NCI-H1092 treated with DMSO at 0.1 percent for 48 hours (cell line): ENCODE measurements around the gene LLCFC1.

ENCODE experiments used
- DNase-seq: peaks from one replicate; lab custom pipeline; 2025; lab: John Stamatoyannopoulos, UW

Gene LLCFC1

DNA sequence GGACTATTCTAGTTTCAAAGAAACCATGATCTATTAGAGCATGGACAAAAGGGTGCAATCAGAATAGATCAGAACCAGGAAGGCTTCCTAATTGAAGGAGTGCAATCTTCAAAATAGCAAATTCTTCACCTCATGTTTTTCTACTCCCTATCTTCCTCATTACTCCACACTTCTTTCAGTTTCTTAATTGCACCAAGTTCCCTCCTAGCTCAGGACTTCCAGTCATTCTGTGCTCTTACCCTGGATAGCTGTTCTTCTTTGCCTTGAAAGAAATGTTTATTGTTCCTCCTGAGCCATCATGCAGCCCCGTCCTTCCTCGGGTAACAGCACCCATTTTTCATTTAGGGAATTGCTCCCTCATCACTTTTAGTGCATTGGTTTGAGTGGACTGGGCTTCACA lies 28.8 kb upstream of the LLCFC1 start:
- DNase-seq = no peak

DNA sequence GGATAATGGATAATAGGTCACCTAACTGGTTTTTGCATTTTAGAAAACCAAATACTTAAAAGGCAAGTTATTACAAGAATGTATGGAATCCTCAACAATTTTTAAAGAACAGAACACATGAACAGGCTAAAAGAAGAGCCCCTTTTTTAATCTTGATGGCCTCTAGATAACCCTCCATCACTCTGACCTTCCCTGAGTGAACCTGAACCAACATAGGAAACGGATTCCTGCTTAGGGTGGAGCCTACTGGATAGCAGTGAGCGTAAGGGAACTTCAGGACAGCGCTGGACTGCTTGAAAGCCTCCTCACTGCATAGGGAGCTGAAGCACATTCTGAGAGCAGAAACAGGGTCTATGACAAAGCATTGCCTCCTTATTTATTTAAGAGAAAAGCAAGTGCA lies 26.2 kb upstream of the LLCFC1 start:
- no peak for DNase-seq

DNA sequence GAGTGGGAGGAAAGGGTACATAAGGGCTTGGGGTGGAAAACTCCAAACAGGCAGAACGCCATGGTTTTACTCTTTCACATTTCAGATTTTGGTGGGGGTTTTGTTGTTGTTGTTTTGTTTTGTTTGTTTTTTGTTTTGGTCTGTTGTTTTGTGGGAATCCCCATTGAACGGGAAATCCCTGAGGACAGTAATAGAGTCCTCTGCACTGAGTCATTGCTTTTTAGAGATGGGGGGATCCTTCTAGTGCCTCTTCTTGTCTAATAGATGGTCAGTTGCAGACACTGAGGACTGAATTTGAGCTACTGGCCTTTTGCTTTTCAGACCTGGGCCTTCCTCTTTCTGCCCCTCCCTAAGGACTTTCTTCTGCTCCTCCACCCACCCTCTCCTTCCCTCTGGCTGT lies 25.7 kb upstream of the LLCFC1 start:
- no peak for DNase-seq

DNA sequence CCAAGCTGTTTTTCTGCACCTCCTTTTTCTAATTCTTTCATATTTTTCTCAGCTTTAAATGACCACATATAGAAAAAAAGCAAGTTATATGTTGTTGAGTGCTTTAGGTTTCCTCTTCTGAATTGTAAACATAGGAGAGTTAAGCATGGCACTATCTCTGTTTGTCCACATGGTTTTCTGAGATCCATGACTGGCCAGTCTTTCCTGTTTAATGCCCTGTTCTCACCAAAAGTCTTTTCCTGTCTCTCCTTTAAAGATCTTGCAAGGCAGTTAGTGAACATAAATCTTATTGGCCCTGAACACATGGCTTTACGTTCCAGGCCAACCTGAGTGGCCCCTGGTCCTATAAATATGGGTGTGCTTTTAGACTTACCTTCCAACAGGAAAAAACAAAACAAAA lies 25.2 kb upstream of the LLCFC1 start:
- no peak for DNase-seq

DNA sequence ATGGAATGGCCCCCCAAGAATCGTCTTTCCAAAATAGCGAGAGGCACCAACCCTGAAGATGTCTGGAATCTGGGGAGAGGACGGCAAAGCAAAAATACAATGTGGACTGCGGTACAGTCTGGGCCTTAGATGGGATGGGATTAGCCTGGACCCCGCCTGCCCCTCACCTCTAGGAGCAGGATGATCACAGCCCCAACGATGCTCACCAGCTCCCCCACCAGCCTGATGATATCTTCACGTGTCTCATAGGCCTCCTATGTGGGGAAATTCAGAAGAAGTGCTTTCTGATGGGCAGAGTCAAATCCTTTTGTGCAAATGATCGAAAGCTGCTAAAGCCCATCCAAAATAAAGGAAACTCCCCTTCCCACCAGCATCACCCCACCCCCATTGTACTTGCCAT lies 24.0 kb upstream of the LLCFC1 start:
- no peak for DNase-seq

DNA sequence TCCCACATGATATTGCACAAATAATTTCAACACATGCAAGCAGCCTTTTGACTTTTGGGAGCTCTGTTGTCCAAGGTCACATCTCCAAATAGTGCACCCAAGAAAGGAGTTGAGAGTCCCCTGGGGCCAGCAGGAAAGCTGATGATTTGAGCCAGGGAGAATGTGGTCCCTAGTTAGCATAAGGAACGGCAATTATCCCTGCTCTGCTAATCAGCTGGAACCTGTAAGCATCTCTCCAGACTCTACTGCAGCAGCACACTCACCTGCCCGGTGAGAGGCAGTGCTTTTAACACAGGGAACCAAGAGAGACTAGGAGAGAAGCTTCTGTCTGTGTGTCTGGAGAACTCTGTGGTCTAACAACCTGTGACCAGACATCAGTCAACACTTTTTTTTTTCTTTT lies 22.8 kb upstream of the LLCFC1 start:
- DNase-seq = no peak

DNA sequence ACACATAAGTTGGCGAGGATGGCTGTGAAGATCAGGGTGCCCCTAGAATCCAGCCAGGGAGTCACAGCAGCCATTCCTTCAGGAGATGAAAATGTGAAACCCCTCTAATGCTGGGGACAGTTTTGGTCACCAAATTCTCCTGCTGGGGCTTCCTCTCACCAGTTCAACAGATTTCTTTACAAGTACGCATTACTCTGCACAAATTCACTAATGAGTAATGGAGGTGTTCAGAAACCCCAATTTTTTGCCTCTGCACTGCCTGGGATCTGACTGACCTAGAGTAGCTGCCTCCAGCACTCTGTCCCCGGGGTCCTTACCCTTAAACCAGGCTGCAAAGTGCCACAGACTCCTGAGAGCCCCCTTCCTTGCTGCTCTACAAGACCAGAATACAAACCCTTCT lies 21.8 kb upstream of the LLCFC1 start:
- DNase-seq = no peak

DNA sequence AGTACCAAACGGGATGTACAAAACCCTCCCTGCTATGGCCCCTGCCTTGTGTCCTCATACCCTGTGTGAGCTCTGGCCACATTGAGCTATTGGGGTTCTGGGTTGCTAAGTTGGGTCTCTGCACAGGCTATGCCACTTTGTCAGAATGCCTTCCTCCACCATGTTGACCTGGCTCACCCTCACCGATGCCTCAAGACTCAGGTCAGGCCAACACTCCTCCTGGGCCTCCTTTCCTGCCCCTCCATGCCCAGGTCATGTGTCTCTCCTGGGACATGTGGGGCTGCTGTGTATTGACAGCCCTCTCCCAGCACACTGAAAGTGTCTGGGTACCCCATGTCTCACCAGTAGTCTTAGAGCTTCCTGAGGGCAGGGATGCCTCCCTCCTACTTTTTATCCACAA lies 20.4 kb upstream of the LLCFC1 start:
- DNase-seq = no peak

DNA sequence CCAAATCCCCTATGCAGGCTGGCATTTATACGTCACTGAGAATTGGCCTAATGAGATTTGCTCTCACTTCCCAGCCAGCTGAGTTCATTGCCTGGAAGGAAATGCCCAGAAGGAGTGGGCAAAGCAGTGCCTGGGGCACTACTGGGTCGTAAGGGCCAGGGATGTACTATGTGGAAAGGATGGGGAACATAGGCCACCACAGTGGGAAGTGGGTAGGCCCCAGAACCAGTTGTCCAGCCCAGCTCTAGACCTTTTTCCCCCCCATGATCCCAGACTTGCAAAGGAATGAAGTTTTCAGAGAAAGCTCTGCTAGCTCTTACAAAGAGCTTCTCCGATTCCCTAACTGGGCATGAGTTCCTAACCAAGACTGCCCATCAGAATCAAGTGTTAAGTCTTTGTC lies 19.6 kb upstream of the LLCFC1 start:
- no peak for DNase-seq

DNA sequence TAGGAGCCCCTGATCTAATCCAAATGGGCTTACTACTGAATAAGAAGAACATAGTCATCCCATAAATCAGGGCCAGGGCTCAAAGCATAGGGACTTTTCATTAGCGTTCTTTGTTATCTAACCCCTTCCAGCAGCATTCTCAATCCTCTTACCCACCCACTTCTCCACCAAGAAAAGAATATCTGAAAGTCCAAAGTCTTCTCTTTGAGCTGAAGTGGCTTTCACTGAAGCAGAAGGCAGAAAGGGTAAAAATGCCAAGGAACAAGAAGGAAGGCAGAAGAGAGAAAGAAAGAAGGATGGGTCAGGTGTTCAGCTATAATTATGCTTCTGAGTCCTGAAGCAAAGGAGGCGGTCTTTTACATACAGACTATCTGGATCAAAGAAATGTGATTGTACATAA lies 15.9 kb upstream of the LLCFC1 start:
- DNase-seq = no peak

DNA sequence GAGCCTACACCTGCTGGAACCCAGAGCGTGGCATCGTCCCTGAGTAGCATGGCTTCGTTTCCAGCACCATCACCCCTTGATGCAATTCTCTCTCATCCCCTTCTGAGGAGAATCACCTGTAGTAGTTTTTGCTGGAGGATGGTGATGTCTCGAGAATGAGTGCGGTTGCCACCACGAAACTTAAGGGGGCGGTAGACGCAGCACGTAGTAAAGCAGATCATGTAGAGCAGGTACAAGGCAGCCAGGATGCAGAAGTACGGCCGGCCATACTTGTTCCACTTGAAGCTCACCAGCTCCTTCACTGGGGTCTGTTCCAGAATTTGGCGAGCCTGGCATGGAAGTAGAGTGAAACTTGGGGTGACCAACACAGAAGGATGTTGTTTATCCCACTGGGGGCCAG lies 13.9 kb upstream of the LLCFC1 start:
- DNase-seq = no peak

DNA sequence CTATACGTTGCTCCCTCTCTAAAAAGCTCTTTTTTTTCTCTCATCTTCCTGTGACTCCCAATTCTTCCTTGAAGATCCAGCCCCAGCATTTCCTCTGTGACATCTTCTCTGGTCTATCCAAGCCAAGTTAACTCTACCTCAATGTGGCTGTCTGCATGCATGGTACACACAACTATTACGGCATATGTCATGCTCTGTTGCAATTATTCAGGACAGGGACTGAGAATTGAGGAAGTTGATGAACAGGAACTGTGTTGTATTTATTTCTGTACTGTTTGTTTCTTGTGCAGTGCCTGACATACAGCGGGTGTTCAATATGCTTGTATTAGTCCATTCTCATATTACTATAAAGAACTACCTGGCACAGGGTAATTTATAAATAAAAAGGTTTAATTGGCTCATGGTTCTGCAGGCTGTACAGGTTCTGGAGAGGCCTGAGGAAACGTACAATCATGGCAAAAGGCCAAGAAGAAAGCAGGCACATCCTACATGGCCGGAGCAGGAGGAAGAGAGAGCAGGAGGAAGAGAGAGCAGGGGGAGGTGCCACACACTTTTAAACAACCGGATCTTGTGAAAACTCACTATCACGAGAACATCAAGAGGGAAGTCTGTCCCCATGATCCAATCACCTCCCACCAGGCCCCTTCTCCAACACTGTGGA lies 12.1 kb upstream of the LLCFC1 start:
- no peak for DNase-seq

DNA sequence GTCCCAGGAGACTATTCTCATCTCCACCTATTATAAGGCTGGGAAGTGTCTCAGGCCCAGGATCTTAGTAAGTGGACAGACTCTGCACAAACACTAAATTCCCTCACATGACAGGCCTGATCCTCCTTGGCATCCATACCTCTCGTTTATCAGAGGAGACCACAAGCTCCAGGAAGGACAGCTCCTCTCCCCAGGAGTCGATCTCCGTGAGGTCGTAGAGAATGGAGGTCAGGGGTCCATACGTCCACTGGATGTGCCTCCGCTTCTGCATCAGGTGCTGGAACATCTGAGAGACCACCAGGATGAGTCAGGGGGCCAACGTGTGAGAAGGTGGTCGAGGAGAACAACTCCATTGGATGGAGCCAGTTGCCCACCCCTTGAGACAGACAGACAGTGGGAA lies 11.3 kb upstream of the LLCFC1 start:
- no peak for DNase-seq

DNA sequence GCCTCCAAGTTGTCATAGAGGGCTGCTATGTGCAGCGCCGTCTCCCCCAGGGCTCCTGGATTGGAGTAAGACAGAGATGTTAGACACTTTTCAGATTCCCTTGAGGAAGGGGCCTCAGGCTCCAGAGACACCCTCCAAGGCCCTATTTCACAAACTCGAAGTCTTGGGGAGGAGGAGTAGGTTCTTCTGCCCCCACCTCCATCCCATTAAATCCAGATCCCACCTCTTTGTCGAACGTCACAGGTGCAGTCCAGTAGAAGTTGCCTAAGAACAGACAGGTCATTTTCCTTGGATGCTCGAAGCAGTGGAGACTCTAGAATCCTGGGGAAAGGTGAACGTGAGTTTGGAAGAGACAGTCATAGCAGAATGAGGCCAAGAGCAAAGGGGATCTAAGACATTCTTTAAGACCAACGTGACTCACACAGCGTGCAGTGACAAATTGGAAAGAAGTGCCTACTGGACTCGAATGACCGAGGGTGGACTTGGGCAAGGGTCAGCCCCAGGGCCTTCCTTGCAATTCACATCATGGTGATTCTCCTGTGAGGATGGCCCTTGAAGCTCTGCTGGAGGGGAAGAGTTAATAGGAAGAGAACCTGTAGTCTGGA lies 9.1 kb upstream of the LLCFC1 start:
- DNase-seq = no peak

DNA sequence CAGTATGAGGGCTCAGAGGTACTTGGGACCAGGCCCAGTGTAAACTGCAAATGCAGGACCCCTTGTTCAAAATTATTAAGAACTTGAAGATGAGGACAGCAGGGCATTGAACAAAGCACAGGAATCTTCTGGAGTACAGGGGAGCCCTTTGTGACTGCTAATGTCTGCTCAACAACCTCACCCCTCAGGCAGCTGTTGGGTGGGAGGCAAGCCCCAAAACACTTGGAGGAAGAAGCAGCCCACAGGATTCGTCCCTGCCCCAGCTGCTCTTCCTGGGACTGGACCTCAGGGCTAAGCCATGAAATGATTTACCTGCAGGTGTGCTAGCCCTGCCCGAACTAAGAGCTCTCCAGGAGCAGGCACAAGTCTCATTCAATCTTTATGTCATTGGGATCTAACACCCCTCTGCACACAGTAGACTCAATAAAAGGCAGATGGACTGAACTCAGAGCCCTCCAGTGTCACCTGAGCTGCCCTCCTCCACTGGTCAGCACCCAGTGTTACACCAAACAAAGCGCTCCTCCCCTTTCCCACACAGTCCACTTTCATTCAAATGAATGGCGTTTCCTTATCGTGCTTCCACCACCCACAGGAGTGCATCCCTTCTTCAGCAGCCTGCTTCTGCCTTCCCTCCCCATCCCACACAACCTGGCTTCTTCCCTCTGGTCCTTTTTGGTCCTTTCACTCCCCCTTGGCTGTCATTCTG lies 6.7 kb upstream of the LLCFC1 start:
- no peak for DNase-seq

DNA sequence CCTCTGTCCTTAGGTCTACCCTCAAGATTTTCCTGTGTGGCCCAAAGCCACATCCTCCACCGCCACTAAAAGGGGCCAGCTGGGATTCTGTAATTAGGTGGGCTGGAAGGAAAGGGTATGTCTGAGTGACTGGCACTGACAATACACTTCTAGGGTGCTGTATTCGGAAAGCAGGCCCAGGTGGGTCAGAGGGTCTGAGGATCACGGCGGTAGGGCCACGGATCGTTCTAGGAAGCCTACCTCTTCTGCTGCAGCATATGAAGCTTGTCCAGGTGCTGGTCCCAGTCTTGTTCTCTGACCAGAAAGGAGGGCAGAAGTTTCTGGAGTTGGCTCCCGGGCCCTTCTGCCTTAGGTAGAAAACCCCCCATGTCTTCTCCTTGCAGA lies 6.2 kb upstream of the LLCFC1 start:
- no peak for DNase-seq

DNA sequence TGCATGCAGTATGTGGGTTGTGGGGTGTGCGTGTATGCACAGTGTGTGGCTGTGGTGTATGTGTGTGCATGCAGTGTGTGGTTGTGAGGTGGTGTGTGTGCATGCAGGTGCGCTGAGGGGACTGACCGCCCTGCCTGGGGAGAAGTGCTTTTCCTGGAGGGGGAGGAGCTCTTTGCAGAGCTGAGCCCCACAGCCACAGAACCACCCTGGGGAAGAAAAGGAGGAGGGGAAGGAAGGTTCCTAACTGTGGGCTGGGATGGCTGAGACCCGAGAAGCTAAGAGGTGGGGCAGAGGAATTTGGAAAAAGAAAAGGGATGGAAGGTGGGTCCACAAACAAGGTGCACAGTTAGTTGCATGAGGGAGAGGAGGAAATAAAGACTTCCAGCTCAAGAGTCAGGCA lies 5.7 kb upstream of the LLCFC1 start, which contains the start of gene TRPV5:
TSS of gene TRPV5 (minus strand) at position 123 of the 400 bp plus-strand sequence. CDS start 287 bp downstream, outside the sequence.
- DNase-seq = no peak

DNA sequence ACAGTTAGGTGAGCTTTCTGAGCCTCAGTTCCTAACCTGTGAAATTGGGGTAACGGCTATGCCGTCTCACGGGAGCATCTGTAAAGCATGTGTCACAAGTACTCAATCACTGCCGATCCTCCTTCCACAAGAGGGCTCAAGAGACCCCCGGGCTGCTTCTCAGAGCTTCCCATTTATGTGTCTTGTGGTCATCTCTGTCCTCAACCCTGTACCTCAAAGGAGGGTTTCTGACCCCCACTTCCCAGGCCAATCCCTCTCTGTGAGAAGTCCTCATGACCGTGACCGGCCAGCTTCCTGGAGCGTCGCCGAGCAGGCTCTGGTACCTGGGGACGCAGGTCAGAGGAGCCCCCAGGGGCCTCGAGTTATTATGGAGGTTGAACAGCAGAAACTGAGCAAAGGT lies 5.2 kb upstream of the LLCFC1 start:
- no peak for DNase-seq

DNA sequence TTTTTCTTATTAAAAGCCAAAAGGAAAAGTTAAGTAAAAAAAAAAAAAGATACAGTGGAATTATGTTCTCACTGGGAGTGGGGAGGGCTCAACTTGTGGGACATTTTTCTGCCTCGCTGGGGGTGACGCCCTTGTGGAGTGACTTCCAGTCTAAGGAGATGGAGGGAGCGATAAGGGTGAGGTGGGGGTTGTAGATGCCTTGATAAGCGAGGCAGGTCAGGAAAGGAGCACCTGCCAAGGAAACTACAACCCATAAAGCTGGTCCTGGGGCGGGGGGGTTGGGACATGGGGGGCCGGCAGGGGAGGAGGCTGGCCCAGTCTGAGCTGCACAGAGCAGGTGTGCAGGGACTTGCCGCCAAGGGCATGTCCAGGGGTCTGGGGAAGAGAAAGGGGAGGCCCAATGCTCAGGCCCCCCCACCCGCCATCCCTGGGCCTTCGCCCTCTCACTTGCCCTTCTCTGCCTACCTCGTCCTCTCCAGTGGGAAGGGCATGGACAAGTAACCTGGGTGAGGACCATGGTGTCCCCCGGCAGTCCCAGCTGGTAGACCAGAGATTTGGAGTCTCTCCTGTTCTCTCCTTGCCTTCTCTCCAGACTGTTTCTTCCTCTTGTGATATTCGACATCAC lies 3.2 kb upstream of the LLCFC1 start:
- DNase-seq = no peak

DNA sequence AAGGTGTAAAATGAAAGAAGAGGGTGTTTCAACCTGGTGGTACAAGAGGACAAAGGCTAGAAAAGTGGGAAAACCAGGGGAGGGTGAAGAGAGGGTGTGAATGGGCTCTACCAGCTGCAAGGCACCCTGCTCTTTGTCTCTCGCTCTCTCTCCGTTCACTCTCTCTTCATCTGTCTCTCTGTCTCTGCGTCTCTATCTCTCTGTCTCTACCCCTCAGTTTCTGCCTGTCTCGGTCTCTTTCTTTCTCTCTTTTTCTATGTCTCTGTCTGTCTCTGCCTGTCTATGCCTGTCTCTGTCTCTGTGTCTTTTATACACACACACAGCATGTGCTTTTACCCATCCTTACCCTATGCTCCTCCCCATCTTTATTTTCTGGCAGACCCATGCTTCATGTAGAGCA lies 673 bp upstream of the LLCFC1 start:
- DNase-seq = no peak

DNA sequence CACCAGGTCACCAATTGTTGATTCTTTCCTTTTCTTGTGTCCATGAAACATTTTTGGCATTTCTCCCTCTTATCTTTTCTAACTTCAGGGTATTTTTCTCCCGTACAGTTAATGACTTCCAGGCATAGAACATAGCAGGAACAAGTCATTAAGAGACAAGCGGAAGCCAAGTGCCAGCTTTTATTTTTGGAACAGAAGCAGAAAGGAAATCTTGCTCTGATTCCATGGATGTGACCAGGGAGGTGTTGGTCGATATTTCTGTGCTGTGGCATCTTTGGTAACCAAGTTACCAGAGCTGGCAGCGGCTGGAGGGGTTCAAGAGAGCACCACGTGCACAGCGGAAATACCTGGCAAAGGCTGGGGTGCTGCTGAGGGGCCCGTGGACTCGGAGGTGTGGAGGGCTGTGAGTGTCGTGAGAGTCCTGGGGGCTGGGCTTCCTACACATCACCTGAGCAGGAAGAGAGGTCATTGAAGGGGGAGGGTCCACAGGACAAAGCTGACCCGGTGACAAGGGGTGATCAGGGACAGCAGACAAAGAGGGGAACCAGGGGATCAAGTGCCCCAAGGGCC lies 1.8 kb downstream of the LLCFC1 start:
- no peak for DNase-seq

DNA sequence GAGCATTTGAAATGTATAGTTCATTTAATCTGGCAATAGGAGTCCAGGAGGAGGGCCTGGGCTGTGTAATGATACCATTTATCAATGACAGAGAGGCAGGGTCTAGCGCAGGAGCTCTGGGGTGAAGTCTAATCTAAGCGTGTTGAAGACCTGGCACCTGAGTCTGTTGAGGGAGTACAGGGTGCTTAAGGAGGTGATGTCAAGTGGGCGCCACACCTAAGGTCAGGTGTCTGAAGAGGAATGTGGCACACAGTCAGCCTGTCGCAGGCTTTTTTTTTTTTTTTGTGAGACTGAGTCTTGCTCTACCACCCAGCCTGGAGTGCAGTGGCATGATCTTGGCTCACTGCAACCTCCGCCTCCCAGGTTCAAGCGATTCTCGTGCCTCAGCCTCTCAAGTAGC lies 2.3 kb downstream of the LLCFC1 start:
- no peak for DNase-seq

DNA sequence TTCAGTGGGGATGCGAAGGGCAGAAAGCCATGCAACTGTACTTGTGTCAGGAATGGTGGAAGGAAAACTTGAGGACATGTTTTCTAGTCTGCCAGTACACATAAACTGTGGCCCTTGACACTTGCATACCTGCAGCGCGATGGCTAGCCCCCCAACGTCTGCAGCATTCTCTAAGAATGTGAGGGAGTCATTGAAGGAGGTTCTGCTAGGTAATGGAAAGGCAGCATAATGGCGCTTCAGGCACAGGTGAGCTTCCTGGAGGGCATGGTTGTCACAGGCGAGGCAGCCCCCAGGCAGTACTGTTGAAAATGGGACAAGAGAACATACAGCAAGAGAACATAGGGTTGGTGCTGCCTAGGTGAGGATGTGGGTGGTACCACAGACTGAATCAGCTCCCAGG lies 3.5 kb downstream of the LLCFC1 start:
- DNase-seq = no peak
